GM10266 (cell line): Measurements from ENCODE around the gene LHX6.

Experiments
- DNase-seq: peaks from one replicate; pipeline ENCODE4 v3.0.0; 2012; ENCODE audit errors: extremely low spot score
- TF ChIP-seq, protein P1 (sequence below): IDR thresholded peaks from 2 replicates; pipeline ENCODE4 v1.5.1; 2012; ENCODE audit warnings: mild to moderate bottlenecking, low read depth; ENCODE audit not compliant: control insufficient read depth, insufficient read depth; ENCODE audit errors: missing control alignments

Gene LHX6

DNA sequence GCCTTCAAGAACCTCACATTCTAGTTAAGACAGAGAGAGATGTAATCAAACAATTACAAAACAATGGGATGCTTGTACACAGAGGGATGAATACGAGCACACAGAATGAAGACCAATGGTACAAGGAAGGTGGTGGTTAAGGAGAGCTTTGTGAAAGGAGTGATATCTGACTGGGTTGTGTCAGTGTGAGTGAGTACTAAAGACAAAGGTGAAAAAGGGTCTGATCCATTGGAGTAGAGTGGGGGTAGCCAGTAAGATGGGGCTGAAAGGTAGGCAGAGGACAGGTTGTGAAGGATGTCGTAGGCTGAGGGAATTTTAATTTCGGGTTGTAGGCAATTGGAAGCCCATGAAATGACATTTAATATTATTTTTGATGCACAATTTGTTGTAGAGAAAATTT, 26.0 kb upstream of the LHX6 start:
- no peak for DNase-seq
- TF ChIP-seq, protein P1, sequence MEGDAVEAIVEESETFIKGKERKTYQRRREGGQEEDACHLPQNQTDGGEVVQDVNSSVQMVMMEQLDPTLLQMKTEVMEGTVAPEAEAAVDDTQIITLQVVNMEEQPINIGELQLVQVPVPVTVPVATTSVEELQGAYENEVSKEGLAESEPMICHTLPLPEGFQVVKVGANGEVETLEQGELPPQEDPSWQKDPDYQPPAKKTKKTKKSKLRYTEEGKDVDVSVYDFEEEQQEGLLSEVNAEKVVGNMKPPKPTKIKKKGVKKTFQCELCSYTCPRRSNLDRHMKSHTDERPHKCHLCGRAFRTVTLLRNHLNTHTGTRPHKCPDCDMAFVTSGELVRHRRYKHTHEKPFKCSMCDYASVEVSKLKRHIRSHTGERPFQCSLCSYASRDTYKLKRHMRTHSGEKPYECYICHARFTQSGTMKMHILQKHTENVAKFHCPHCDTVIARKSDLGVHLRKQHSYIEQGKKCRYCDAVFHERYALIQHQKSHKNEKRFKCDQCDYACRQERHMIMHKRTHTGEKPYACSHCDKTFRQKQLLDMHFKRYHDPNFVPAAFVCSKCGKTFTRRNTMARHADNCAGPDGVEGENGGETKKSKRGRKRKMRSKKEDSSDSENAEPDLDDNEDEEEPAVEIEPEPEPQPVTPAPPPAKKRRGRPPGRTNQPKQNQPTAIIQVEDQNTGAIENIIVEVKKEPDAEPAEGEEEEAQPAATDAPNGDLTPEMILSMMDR: no peak

DNA sequence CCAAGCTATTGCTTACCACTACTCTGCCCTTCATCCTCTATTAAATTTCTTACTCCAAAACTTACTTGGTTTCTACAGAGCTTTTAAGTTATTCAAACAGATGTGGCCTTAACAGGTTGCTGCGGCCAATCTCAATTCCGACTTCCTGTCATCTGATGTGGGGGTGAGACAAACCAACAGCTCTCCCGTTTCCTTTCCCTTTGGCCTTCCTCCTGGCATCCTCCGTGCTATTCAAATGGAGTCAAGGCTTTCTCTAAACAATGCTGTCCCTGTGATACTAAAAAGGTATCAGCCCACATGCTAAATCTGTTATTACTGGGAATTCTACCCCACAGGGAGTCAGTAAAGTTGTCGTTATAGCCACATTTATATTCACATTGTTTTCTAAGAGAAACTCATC, 24.0 kb upstream of the LHX6 start:
- TF ChIP-seq, protein P1: no peak
- DNase-seq: no peak

DNA sequence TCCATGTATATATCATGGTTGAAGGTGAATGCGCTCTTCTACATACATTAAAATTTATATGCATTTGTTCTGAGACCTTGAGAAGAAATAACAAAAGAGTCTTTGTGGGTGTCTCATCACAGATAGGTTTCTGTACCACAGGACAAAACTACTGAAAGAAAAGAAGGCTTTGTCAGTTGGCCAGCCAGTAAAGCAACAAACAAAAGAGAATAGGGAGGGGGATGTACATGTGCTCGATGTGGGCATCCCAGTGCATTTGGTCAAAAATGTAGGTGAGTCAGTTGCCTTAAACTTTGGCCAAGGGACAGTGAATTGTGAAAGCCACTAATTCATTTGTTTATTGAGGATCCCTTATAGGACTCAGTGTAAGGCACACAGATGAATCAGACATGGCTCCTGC, 22.6 kb upstream of the LHX6 start:
- TF ChIP-seq, protein P1: no peak

GRCh38 chr9:122248448-122248865, 19.7 kb upstream of the LHX6 start:
- no peak for DNase-seq
- TF ChIP-seq, protein P1: no peak

More for the DNA sequence above, 22.6 kb upstream of the LHX6 start:
- DNase-seq: no peak

- TF ChIP-seq, protein P1: no peak
- no peak for DNase-seq
Observed at GRCh38 chr9:122246666-122247065, 17.9 kb upstream of the LHX6 start.

GRCh38 chr9:122244349-122244748, 15.6 kb upstream of the LHX6 start:
- TF ChIP-seq, protein P1: no peak
- no peak for DNase-seq

DNA sequence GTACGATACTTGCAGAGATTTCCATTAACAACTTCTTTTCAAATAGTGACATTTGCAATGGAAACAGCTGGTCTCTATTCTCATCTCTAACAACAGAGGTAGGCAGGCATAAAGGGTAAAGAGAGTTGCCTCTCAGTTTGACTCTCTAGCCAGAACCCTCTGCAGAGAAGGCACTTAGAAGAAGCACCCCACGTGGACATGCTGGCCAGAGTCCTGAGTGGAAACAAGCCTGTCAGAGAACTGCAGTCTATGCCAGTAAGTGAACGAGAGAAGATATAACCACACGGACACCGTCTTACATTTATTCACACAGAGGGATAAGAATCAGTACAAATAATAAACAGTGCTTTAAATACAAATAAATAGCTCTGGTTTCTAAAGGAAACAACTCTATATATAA, 11.0 kb upstream of the LHX6 start:
- no peak for DNase-seq
- TF ChIP-seq, protein P1: no peak
